Adrenal gland (tissue), 5 donors: Measurements from ENCODE around the gene UQCRH.

Experiments
- CTCF ChIP-seq, 6 experiments: fragments of 450-650 bp in 4 of 6; fragments of 200-600 bp in 2 of 6; sonication (generic) in 1 of 6; IDR thresholded peaks; 1 replicate in 5 of 6; 2 replicates in 1 of 6; pipeline versions ENCODE4 v1.5.1 to v1.8.0; 2016 to 2021; ENCODE audit warnings: antibody characterized with exemption in 6 of 6, mild to moderate bottlenecking in 2 of 6, moderate library complexity in 1 of 6
- POLR2A ChIP-seq, 2 donors: fragments of 450-650 bp; IDR thresholded peaks; one replicate each; pipeline ENCODE4 v1.6.1; 2017; ENCODE audit warnings: antibody characterized with exemption in 2 of 2, mild to moderate bottlenecking in 2 of 2, moderate library complexity in 1 of 2
- donor health status: DM: no; HTN: no; CAD: no.

GRCh38 chr1:46340404-46341221, 37.1 kb downstream of the UQCRH start, which contains the start of gene NSUN4:
- TF ChIP-seq CTCF (IDR thresholded peaks at IDR 0.05), result peak; percentile 44 to 72 (median 59)
- TF ChIP-seq POLR2A (IDR thresholded peaks at IDR 0.05), result peak; percentile 82 to 94
